Retina (tissue), 1 donor: ENCODE results near the gene CYSTM1.
A peak's percentile ranks its signal among the peaks of the same experiment; 100 is the strongest.

ENCODE experiments used
- DNase-seq: peaks from one replicate; pipeline ENCODE4 v3.0.0-alpha.2; 2016

The CYSTM1 gene

GRCh38 chr5:140214831-140215230, 39.8 kb downstream of the CYSTM1 start:
- DNase-seq: no peak

- no peak for DNase-seq
Measured at GRCh38 chr5:140215276-140215675, 40.3 kb downstream of the CYSTM1 start.

- no peak for DNase-seq
Measured at GRCh38 chr5:140216478-140217074, 41.6 kb downstream of the CYSTM1 start.

- no peak for DNase-seq
Measured at GRCh38 chr5:140217299-140218026, 42.5 kb downstream of the CYSTM1 start.

- DNase-seq: no peak
Measured at GRCh38 chr5:140219068-140219991, 44.3 kb downstream of the CYSTM1 start.

- peak; percentile 23 for DNase-seq
Measured at GRCh38 chr5:140220032-140220697, 45.2 kb downstream of the CYSTM1 start.

- DNase-seq: peak; percentile 23
Measured at GRCh38 chr5:140220698-140221064, 45.7 kb downstream of the CYSTM1 start.

DNA sequence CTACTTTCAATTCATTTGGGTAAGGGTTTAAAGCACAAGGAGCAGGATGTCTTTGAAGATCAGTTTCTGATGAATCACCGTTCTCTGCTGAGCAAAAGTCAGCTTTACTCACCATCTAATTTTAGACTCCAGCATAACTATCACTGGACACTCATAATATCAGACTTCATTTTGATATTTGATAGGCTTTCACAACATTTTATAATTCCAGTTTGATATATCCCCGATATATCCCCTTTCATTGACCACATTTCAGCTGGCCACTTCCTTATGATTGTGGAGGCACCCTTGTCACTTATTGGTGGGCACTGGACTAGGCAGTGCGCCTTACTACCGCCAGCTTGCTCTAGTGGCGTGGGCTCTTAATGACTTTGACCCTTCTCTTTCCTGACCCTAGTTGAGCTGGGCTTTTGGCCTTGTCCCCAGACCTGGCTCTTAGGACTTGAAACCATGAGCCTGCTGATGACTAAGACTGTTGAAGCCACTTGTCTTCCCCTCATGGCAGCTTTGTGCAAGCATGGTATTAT, 46.8 kb downstream of the CYSTM1 start:
- DNase-seq: no peak

DNA sequence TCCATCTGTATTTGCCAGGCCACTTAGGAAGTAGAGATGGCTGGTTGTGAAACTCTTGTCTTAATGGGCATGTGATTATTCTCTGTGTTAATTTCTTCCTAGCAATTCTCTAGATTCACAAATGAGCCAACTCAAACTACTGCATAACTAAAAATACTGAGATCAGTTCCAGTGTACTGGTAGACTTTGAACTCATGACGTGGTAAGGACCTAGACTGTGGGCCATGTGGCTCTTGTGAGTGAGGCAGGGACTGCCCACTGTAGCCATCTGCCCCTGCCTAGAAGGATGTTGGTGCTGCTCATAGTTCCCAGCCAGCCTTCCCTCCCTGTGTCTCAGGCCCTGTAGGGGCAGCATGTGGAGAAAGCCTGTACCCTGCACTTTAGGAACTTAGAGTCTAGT, 47.4 kb downstream of the CYSTM1 start:
- DNase-seq: no peak

- DNase-seq: no peak
Measured at GRCh38 chr5:140223567-140223966, 48.6 kb downstream of the CYSTM1 start.

DNA sequence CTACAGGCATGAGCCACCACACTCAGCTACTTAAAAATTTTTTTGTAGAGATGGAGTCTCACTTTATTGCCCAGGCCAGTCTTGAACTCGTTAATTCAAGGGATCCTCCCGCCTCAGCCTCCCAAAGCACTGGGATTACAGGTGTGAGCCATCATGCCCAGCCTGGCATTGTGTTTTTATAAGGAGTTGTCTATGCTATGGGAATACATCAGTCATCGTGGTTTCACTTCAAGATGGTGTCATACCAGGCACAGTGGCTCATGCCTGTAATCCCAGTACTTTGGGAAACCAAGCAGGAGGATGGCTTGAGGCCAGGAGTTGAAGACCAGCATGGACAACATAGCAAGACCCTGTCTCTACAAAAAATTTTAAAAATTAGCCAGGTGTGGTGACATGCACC, 49.7 kb downstream of the CYSTM1 start:
- no peak for DNase-seq

DNA sequence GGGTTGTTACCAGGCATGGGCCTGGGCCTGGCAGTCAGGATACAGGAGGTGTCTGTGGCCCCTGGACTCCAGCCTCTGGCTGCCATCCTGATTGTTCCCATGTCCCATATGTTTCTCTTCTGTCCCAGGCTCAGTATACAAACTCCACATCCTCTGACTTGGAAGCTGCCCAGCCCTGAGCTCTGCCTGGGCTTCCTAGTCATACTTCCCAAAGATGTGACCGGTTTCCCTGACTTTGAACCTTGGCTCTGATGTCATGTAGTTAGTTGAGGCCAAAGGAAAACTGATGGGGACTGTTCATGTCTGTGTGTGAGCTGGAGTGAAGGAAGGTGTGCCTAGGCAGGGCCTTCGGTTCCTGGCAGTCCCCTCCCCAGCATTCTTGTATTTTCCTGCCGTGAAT, 50.4 kb downstream of the CYSTM1 start:
- DNase-seq: no peak

DNA sequence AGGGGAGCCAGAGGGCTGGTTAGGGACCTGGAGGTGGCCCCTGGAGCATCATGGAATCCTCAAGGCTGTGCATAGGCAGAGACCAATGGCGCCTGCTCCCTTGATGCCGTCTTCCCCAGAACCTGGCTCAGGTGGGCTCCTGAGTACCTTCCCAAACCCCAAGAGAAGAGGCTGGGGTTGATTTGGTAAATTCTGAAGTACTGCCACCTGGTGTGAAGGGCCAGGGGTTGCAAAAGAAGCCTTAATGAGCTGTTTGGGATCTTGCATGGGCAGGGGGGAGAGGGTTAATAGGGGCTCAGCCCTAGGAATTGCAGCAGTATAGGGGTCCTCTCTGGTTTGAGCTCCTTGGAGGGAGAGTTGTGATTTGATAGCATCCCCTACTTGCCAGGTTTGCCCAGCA, 52.1 kb downstream of the CYSTM1 start:
- DNase-seq: no peak

GRCh38 chr5:140228364-140228837, 53.4 kb downstream of the CYSTM1 start:
- DNase-seq: no peak

GRCh38 chr5:140230373-140230772, 55.4 kb downstream of the CYSTM1 start:
- DNase-seq: no peak

DNA sequence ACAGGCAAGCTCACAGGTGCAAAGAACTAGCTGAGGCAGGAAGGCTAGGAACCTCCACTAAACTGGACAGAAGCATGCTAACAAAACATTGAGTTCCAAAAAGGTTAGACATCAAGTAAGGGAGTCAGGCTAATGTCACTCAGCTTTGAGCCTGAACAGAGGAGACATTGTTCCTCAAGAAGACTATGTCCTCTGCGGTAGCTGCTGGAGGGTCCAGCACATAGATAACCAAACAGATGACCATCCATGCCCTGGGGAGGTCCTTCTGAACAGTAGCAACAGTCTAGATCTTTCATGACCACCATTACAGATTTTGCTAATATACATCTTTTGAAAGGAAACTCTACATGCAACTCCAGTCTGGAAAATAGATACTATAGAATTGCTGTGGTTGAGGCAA, 57.7 kb downstream of the CYSTM1 start:
- DNase-seq: no peak

GRCh38 chr5:140234377-140234989, 59.5 kb downstream of the CYSTM1 start:
- no peak for DNase-seq

GRCh38 chr5:140235791-140236551, 61.0 kb downstream of the CYSTM1 start:
- DNase-seq: no peak

DNA sequence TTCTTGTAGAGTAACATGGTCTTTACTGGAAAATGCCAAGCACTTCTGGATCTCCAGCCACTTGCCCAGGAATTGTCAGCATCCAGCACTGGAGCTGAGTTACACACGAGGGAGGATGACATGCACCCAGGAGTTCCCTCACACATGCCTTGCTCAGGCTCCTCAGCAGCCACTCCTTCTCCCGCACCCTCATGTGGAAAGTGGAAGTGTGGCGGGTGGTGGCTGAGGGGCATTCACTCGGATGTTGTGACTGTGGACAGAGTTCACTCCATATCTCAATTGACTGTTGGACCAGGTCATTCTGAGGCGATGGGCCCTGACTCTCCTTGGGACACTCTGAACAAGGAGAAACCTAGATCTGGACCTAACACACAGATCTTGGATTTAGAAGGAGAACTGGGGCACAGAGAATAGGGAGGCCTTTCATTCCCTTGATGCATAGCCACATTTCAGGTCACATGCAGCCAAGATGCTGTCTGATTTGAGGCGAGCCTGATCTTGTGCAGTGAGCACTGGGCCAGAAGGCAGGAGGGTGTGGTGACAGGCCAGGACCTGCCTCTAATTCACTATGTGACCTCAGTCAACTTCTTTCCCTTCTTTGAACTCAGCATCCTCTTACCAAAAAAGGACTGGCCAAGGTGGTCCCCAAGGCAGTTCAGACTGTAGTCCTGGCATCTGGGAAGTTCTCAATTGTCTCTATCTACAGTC, 62.1 kb downstream of the CYSTM1 start:
- DNase-seq: no peak

GRCh38 chr5:140238756-140239155, 63.8 kb downstream of the CYSTM1 start:
- no peak for DNase-seq

GRCh38 chr5:140239461-140239860, 64.5 kb downstream of the CYSTM1 start:
- DNase-seq: peak; percentile 25
